K562 (cell line): ENCODE results near the gene PPP6R3. TPM values are rescaled to one million over a fixed set of nuclear protein-coding genes. Genes with fewer than 3 reads are reported as not detected.
A peak's percentile ranks its signal among the peaks of the same experiment; 100 is the strongest.

Experiments
- ATAC-seq: fragments of 200-7000 bp; cut with Tn5 transposase; 3 replicates; pipeline ENCODE4 v1.9.1; 2020; ENCODE audit warnings: moderate library complexity
- BruUV-seq: library from RNA; stranded (reverse); fragments of 400-500 nt; replicated peaks from 2 replicates; lab custom pipeline; 2021; lab: Mats Ljungman, UMichigan
- CTCF ChIA-PET: fragments of 300-600 bp; formaldehyde crosslinking; extraction: SDS; loops from one replicate; lab custom pipeline; 2021; ENCODE audit warnings: low intra/inter-chr PET ratio; lab: Yijun Ruan, JAX
- POLR2A ChIA-PET: fragments of 300-600, 350-650 bp; sonication (Branson Sonifier 250); formaldehyde crosslinking; extraction: SDS; loops from one replicate; lab custom pipeline; 2021; ENCODE audit warnings: antibody characterized with exemption, inconsistent platforms; lab: Yijun Ruan, JAX
- DNase-seq, 4 experiments: peaks; one replicate each; pipeline versions ENCODE4 v3.0.0 to v3.0.0-alpha.2; 2011 to 2018; ENCODE audit warnings: low spot score in 3 of 4, mixed read lengths in 3 of 4; ENCODE audit errors: extremely low read depth in 1 of 4
- FAIRE-seq: peaks from 2 replicates; lab custom pipeline; 2011; peaks lifted over from hg19 to GRCh38; lab: Jason Lieb, UNC
- H2AFZ ChIP-seq: 2 replicates; pipeline ENCODE4 v1.6.0; 2011; ENCODE audit warnings: low read depth, low read length, control low read depth, inconsistent platforms
- H3K27ac ChIP-seq: fragments of 200-600 bp; 3 replicates; pipeline ENCODE4 v1.8.0; 2011; ENCODE audit warnings: low read depth, mild to moderate bottlenecking, control low read depth, inconsistent platforms, low read length, moderate library complexity, mixed read lengths; ENCODE audit errors: extremely low read depth
- H3K27me3 ChIP-seq, 2 experiments: fragments of 300-600 bp in 1 of 2; 2 replicates in 1 of 2; 3 replicates in 1 of 2; pipeline versions ENCODE4 v1.6.0 to v1.8.0; 2011; ENCODE audit warnings: inconsistent platforms in 2 of 2, low read length in 2 of 2, mild to moderate bottlenecking in 1 of 2, mixed read lengths in 1 of 2, moderate library complexity in 1 of 2; ENCODE audit not compliant: control insufficient read depth in 2 of 2, insufficient read depth in 2 of 2
- H3K36me3 ChIP-seq: fragments of 300-600 bp; 3 replicates; pipeline ENCODE4 v1.8.0; 2011; ENCODE audit warnings: mild to moderate bottlenecking, low read length, inconsistent platforms; ENCODE audit not compliant: control insufficient read depth, insufficient read depth
- H3K4me1 ChIP-seq, 2 experiments: fragments of 200-600 bp in 1 of 2; replicated peaks in 1 of 2; 2 replicates in 1 of 2; 3 replicates in 1 of 2; pipeline versions ENCODE4 v1.5.1 to v1.8.0; 2011; ENCODE audit warnings: inconsistent platforms in 2 of 2, low read length in 2 of 2, mild to moderate bottlenecking in 1 of 2, mixed read lengths in 1 of 2, moderate library complexity in 1 of 2; ENCODE audit not compliant: control insufficient read depth in 2 of 2, insufficient read depth in 2 of 2
- H3K4me2 ChIP-seq: 2 replicates; pipeline ENCODE4 v1.6.1; 2011; ENCODE audit warnings: low read length, control low read depth, inconsistent platforms, mixed read lengths; ENCODE audit not compliant: insufficient read depth
- H3K4me3 ChIP-seq: fragments of 200-600 bp; sonication (generic), shearing (Covaris generic); 2 replicates; pipeline ENCODE4 v1.5.1; 2016; ENCODE audit warnings: control low read depth, inconsistent platforms
- H3K79me2 ChIP-seq: fragments of 200-600 bp; 3 replicates; pipeline ENCODE4 v1.8.0; 2011; ENCODE audit warnings: low read length, inconsistent platforms; ENCODE audit not compliant: control insufficient read depth, insufficient read depth
- H3K9ac ChIP-seq, 2 experiments: 2 replicates each; pipeline versions ENCODE4 v1.6.0 to v1.6.1; 2011; ENCODE audit warnings: low read depth in 2 of 2, low read length in 2 of 2, control low read depth in 1 of 2, inconsistent platforms in 1 of 2, mild to moderate bottlenecking in 1 of 2, mixed read lengths in 1 of 2; ENCODE audit not compliant: insufficient read depth in 1 of 2
- H3K9me1 ChIP-seq: one replicate; pipeline ENCODE4 v1.6.0; 2011; ENCODE audit warnings: inconsistent platforms, mild to moderate bottlenecking, low read length, moderate library complexity; ENCODE audit not compliant: control insufficient read depth, insufficient read depth
- H3K9me3 ChIP-seq: replicated peaks from 2 replicates; pipeline ENCODE4 v1.5.1; 2011; ENCODE audit warnings: low read depth, low read length, inconsistent platforms; ENCODE audit not compliant: control insufficient read depth, insufficient read depth
- H4K20me1 ChIP-seq: replicated peaks from 2 replicates; pipeline ENCODE4 v1.6.1; 2011; ENCODE audit warnings: low read length, inconsistent platforms, mixed read lengths; ENCODE audit not compliant: control insufficient read depth, insufficient read depth
- CBFA2T2 ChIP-seq: fragments of 450-650 bp; conservative IDR thresholded peaks from 2 replicates; pipeline ENCODE4 v1.6.1; 2017; ENCODE audit warnings: mild to moderate bottlenecking
- CHD4 ChIP-seq: fragments of 200-600 bp; sonication (generic); IDR thresholded peaks from 3 replicates; pipeline ENCODE4 v1.6.1; 2012; ENCODE audit warnings: low read depth, mild to moderate bottlenecking, mixed read lengths, low read length, inconsistent platforms; ENCODE audit not compliant: insufficient read depth, insufficient replicate concordance, poor library complexity, severe bottlenecking
- NFIC ChIP-seq: fragments of 450-650 bp; IDR thresholded peaks from 2 replicates; pipeline ENCODE4 v1.6.1; 2017; ENCODE audit warnings: mild to moderate bottlenecking, inconsistent platforms
- SOX6 ChIP-seq: fragments of 450-650 bp; IDR thresholded peaks from 2 replicates; pipeline ENCODE4 v1.6.1; 2014; ENCODE audit warnings: mild to moderate bottlenecking
- STAT5B ChIP-seq: fragments of 250-450 bp; sonication (Bioruptor Pico); IDR thresholded peaks from 2 replicates; pipeline ENCODE4 v1.8.0; 2021; ENCODE audit warnings: mild to moderate bottlenecking, inconsistent platforms
- ZBTB40 ChIP-seq, 2 experiments: fragments of 450-650 bp in 1 of 2; sonication (generic) in 1 of 2; formaldehyde crosslinking in 1 of 2; IDR thresholded peaks; 2 replicates each; pipeline versions ENCODE4 v1.7.1 to v1.9.0; 2016 to 2022; ENCODE audit warnings: inconsistent platforms in 1 of 2, mild to moderate bottlenecking in 1 of 2, missing genetic modification reagents in 1 of 2
- ZFPM2 ChIP-seq: fragments of 250-450 bp; sonication (Bioruptor Pico); IDR thresholded peaks from 2 replicates; pipeline ENCODE4 v1.5.1; 2022; ENCODE audit warnings: mild to moderate bottlenecking
- WGBS: fragments of 100-300 bp; shearing (Covaris generic); methylation state at CpG from one replicate; pipeline ENCODE4 v1.1.6; 2016; ENCODE audit warnings: low coverage, mixed read lengths; ENCODE audit not compliant: insufficient coverage; ENCODE audit errors: missing lambda C conversion rate; 5-methylcytosine and 5-hydroxymethylcytosine counted together
- in situ Hi-C: fragments of 300-500 bp; cut with MboI; formaldehyde crosslinking; loops from 4 replicates; pipeline ENCODE4 v1.15.0; 2018; ENCODE audit warnings: inconsistent platforms, mixed read lengths
- intact Hi-C: fragments of 100-400 bp; cut with micrococcal nuclease; formaldehyde crosslinking; loops from 2 replicates; pipeline ENCODE4 v1.14.2; 2022
- polyA plus RNA-seq, 8 experiments: library from polyadenylated mRNA; depleted of rRNA in 4 of 8; stranded (reverse) in 5 of 8; unstranded in 3 of 8; fragments of >200 nt; fragmentation: Nextera tagmentation in 2 of 8; fragmentation: Illumina TruSeq in 1 of 8; extraction: Ambion mirVana in 2 of 8; extraction: Trizol in 1 of 8; gene quantifications; 2 replicates each; pipeline versions ENCODE4 v1.2.1 to v1.2.3, GENCODE V29; 2011 to 2014; ENCODE audit warnings: inconsistent platforms in 1 of 8, missing spikeins in 1 of 8
- total RNA-seq, 7 experiments: library from RNA; depleted of rRNA in 6 of 7; stranded (reverse); fragments of >200 nt in 6 of 7; fragmentation: Illumina TruSeq in 2 of 7; extraction: Trizol in 2 of 7; gene quantifications; 2 replicates each; pipeline versions ENCODE4 v1.2.1 to v1.2.3, GENCODE V29; 2011 to 2021; ENCODE audit warnings: low replicate concordance in 1 of 7
- TF ChIP-seq, protein P1 (sequence below): fragments of 450-650 bp; formaldehyde crosslinking; IDR thresholded peaks from 2 replicates; pipeline ENCODE4 v1.4.0; 2022; ENCODE audit warnings: missing genetic modification characterization

PPP6R3 gene
- total and polyA plus RNA-seq, 9 of the 15 experiments (the other 6 are each of a cell fraction or from before 2014, with no cell fraction given) = 20.3 to 117 (median 80.6) TPM

- TF ChIP-seq ZFPM2 (CRISPR knock-in tag) (no peak), SOX6 (no peak)
These were observed 196.6 kb downstream of the PPP6R3 start (continued) for GRCh38 chr11:68657021-68657780.

DNA sequence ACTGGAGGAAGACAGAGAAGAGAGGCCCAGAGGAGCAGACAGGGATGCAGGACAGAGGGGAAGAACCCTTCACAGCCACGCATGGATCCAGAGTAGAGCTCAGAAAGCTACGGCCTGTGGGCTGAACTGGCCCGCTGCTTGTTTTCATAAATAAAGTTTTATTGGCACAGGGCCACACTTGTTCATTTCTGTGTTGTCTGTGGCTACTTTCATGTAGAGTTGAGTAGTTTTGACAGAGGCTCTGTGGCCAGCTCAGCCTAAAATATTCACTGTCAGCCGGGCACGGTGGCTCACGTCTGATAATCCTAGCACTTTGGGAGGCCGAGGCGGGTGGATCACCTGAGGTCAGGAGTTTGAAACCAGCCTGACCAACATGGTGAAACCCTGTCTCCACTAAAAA is 197.5 kb downstream of the PPP6R3 start:
- TF ChIP-seq, protein P1, sequence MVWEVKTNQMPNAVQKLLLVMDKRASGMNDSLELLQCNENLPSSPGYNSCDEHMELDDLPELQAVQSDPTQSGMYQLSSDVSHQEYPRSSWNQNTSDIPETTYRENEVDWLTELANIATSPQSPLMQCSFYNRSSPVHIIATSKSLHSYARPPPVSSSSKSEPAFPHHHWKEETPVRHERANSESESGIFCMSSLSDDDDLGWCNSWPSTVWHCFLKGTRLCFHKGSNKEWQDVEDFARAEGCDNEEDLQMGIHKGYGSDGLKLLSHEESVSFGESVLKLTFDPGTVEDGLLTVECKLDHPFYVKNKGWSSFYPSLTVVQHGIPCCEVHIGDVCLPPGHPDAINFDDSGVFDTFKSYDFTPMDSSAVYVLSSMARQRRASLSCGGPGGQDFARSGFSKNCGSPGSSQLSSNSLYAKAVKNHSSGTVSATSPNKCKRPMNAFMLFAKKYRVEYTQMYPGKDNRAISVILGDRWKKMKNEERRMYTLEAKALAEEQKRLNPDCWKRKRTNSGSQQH (CRISPR knock-in tag) = no peak
- TF ChIP-seq CBFA2T2 (no peak), NFIC (peak; percentile 72), STAT5B (CRISPR knock-in tag) (no peak), ZBTB40 (IDR thresholded peaks at IDR 0.05) (peak; percentile 93), ZBTB40 (CRISPR knock-in tag; IDR thresholded peaks at IDR 0.05) (peak; percentile 93), CHD4 (no peak)

More for the DNA sequence above, 197.5 kb downstream of the PPP6R3 start:
- Histone ChIP-seq H3K9ac (no peak overlapping the region), H3K27ac (no peak overlapping the region), H3K4me3 (no peak overlapping the region), H3K9me1 (no peaks in the 10 kb centered on the region), H3K4me1 (peaks cover 0 to 8% of the 10 kb centered on the region in 2 experiments; a peak in 2 of 5 replicates), H3K36me3 (no peaks in the 10 kb centered on the region), H3K79me2 (no peaks in the 10 kb centered on the region), H3K4me2 (no peak overlapping the region), H3K9me3 (no peaks in the 10 kb centered on the region), H3K27me3 (peaks cover 60 to 95% of the 10 kb centered on the region in 2 experiments), H4K20me1 (peaks cover under 1% of the 10 kb centered on the region; the same call in 1 of the 2 replicates), H2AFZ (no peak overlapping the region)
- no TSS peak for BruUV-seq
- no peak for DNase-seq
- FAIRE-seq = no peak
- 26% methylated on average over 8 of the region's 8 CpGs for WGBS
- ChIA-PET POLR2A (interaction anchor here (0.6 to 1.4 kb wide), 3 partner anchors 11 to 127 kb away, joined by 4 to 5 read pairs (median 4); no protein-coding TSS in a partner anchor), CTCF (no interaction called here)
- ATAC-seq = no peak
- intact Hi-C loops = no loop called here
- in situ Hi-C loops = no loop called here
